Thyroid gland (tissue), 4 donors: ENCODE data around the gene HCK.

Source experiments
- POLR2A ChIP-seq, 2 donors: fragments of 450-650 bp; IDR thresholded peaks; one replicate each; pipeline ENCODE4 v1.6.1; 2017; ENCODE audit warnings: antibody characterized with exemption in 2 of 2, mild to moderate bottlenecking in 2 of 2, moderate library complexity in 1 of 2
- TF ChIP-seq, protein P1 (sequence below), 6 experiments: fragments of 200-600 bp in 3 of 6; fragments of 450-650 bp in 3 of 6; sonication (generic) in 3 of 6; IDR thresholded peaks; one replicate each; pipeline ENCODE4 v1.5.1; 2016 to 2019; ENCODE audit warnings: antibody characterized with exemption in 6 of 6, mild to moderate bottlenecking in 2 of 6, inconsistent platforms in 1 of 6, moderate library complexity in 1 of 6

DNA sequence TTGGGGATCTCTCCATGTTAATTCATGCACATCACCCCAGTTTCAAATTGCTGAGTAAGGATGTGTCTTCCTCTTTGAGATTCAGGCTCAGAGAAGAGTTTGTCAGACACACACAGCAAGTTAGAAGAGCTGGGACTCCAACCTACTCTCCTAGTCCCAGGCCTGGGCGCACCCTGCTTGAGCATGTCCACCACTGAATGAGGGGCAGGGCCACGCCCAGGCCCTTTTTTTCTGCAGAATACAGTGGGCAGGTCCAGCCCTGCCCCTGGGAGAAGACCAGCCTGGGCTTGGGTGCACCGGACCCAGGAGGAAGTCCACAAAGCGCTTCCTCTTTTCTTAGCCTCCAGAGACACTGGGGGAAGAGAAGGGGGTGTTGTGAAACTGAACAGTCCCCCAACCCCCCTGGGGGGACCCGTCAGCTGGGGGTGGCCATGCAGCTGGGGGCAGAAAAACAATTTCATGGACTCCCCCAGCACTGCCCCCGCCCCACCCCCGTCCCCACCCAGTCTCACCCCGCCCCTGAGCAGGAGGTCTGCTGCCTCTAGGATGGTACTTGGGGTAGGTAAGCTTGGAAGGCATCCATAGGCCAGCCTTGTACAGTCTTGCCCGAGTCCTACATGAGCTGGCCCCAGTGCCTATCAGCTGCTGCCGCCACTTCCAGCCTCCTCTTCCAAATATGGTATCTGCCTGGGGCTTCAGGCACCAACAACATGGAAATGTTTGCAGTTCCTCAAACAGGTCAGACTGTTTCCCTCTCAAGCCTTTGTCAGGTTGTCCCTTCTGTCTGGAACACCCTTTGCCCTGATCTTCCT lies 11.7 kb upstream of the HCK start:
- TF ChIP-seq, protein P1, sequence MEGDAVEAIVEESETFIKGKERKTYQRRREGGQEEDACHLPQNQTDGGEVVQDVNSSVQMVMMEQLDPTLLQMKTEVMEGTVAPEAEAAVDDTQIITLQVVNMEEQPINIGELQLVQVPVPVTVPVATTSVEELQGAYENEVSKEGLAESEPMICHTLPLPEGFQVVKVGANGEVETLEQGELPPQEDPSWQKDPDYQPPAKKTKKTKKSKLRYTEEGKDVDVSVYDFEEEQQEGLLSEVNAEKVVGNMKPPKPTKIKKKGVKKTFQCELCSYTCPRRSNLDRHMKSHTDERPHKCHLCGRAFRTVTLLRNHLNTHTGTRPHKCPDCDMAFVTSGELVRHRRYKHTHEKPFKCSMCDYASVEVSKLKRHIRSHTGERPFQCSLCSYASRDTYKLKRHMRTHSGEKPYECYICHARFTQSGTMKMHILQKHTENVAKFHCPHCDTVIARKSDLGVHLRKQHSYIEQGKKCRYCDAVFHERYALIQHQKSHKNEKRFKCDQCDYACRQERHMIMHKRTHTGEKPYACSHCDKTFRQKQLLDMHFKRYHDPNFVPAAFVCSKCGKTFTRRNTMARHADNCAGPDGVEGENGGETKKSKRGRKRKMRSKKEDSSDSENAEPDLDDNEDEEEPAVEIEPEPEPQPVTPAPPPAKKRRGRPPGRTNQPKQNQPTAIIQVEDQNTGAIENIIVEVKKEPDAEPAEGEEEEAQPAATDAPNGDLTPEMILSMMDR (IDR thresholded peaks at IDR 0.05) = no peak
- no peak for TF ChIP-seq POLR2A (IDR thresholded peaks at IDR 0.05)
